ENCODE data around the gene MRPS26.

DNA sequence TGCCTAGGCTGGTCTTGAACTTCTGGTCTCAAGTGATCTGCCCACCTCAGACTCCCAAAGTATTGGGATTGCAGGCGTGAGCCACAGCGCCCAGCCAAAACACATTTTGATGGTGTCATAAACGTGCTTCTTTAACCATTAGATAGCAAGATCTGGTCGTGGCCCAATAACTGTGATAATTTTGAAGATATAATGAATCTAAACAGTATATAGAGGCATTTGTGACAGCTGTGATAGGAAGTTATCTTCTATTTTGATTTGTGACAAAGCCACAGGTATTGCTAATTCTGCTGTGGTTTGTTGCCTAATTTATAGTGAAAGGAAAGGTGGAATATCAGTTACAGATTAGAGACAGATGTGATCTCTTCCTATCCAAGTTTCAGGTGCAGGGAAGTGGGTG lies 24.9 kb downstream of the MRPS26 start:
- no peak for TF ChIP-seq EZH2phosphoT487 (IDR thresholded peaks at IDR 0.05)
- TF ChIP-seq, protein P1, sequence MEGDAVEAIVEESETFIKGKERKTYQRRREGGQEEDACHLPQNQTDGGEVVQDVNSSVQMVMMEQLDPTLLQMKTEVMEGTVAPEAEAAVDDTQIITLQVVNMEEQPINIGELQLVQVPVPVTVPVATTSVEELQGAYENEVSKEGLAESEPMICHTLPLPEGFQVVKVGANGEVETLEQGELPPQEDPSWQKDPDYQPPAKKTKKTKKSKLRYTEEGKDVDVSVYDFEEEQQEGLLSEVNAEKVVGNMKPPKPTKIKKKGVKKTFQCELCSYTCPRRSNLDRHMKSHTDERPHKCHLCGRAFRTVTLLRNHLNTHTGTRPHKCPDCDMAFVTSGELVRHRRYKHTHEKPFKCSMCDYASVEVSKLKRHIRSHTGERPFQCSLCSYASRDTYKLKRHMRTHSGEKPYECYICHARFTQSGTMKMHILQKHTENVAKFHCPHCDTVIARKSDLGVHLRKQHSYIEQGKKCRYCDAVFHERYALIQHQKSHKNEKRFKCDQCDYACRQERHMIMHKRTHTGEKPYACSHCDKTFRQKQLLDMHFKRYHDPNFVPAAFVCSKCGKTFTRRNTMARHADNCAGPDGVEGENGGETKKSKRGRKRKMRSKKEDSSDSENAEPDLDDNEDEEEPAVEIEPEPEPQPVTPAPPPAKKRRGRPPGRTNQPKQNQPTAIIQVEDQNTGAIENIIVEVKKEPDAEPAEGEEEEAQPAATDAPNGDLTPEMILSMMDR (IDR thresholded peaks at IDR 0.05): no peak
- TF ChIP-seq EZH2 (IDR thresholded peaks at IDR 0.05): no peak

All from neural progenitor cell (in vitro differentiated cells).